A172 (cell line): ENCODE results near the gene GTF3A. TPM values are rescaled to one million over a fixed set of nuclear protein-coding genes. Genes with fewer than 3 reads are reported as not detected.

Experiments used
- total RNA-seq: library from RNA; depleted of rRNA; stranded (reverse); fragments of >200 nt; shearing (Covaris generic); gene quantifications from 2 replicates; pipeline ENCODE4 v1.2.3, GENCODE V29; 2014; rRNA removed

Gene GTF3A
- total RNA-seq, 1 experiment from 2014 or later = 155 TPM

Other genes starting within 250 kb of the GTF3A start
- 908 and 920 TPM in 2 replicates for gene RPL21, start 173.1 kb upstream of the GTF3A start, total RNA-seq
- gene RASL11A, start 153.8 kb upstream of the GTF3A start, total RNA-seq = 4.0 and 5.3 TPM in 2 replicates
- gene MTIF3, start 25.9 kb downstream of the GTF3A start, total RNA-seq = 77.4 and 113 TPM in 2 replicates
- 7.0 and 8.5 TPM in 2 replicates for gene LNX2, start 195.9 kb downstream of the GTF3A start, total RNA-seq
- gene POLR1D, start 197.3 kb downstream of the GTF3A start, total RNA-seq = 86.6 and 88.3 TPM in 2 replicates